Left renal pelvis (tissue), 4 donors: Measurements from ENCODE around the gene ADORA2A. TPM values are rescaled to one million over a fixed set of nuclear protein-coding genes. Genes with fewer than 3 reads are reported as not detected.

Source experiments
- DNase-seq, 4 donors: peaks; one replicate each; pipeline ENCODE4 v3.0.0-alpha.2; 2013; ENCODE audit warnings: low read depth in 4 of 4, low spot score in 3 of 4
- polyA plus RNA-seq, 4 donors: library from polyadenylated mRNA; unstranded; fragments of 120-200 nt; gene quantifications; one replicate each; pipeline ENCODE4 v1.2.1, GENCODE V29; 2013; ENCODE audit not compliant: insufficient read length in 4 of 4

The ADORA2A gene
- 10 to 100 TPM in 1 of 4 donors, 1 to 10 TPM in 3; 5.1 to 11.9 (median 5.9) TPM for polyA plus RNA-seq

DNA sequence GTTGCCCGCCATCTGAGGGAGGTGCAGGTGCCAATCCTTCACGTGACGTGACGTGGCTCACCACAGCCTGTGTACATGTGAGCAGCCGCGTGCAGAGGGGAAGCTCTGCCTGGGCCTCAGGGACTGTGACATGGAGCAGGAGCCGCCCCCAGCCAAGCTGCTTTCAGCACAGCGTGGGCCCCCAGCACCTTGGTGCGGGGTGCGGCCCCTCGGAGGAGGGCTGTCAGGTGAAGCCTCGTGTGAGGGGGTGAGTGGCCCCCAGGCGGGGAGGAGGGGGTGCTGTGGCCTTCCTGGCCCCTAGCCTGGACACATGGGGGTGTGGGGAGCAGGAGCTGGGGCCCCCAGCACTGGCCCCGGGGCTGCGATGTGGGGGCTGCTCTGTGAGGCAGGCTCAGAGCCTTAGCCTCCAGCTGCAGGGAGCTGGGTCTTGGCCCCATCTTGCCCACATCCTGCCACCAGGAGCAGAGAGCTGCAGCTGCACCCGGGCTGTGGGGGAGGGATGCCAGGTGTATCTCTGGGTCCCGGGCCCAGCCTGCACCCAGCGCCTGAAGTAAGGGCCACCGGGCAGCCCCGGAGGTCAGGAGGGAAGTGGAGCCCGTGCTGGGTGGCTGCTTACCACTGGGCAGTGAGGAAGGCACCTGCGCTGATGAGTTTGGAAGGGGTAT, at the start of gene ADORA2A:
Gene ADORA2A, plus strand, starts transcription at position 100 of the 665 bp plus-strand sequence. CDS start 5,806 bp downstream, outside the sequence.
- no peak for DNase-seq

DNA sequence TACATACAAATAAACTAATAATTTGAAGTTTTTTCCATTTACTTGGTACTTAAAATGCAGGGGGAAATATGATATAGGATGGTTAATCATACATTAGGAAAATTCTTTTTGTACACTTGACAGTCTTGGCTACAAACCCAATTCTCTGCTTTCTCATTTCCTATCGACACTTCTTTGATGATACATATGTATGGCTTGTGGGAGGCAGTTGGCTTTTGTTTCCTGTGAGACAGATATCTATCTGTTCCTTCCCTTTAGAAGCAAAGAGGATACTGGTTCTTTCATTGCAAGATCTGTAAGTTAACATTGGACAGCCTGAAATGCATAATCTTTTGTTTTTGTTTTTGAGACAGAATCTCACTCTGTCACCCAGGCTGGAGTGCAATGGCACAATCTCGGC, 47.9 kb upstream of the ADORA2A start:
- no peak for DNase-seq

DNA sequence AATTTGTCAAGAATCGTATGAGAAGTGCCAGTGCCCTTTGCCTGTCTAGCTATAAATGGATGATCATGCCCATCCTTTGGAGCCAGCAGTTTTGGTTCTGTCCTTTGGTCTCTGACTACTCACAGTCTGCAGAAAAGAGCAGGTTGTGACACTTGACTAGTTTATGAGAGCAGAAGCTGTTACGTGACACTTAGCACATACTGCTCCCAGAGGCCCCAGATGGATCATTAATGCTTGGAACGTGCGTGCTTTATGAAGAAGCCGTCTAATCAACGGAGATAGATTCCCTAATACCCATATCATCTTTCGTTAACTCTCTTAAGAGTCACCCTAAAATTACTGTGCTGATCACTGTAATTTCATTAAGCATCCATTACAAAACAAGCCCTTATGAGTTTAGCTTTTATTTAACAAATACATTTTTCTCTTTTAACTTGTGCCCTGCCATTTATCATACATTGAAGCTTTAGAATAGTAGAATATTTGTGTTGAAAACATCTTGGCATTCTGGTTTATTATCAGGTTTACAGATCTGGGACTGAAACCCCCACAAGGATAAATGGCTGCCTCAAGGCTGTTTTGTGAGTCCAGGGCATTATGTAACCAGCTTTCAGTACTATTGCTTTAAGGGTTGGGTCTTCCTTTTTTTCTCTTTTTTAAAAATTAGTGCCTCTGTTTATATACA, 47.0 kb upstream of the ADORA2A start:
- DNase-seq, result no peak

DNA sequence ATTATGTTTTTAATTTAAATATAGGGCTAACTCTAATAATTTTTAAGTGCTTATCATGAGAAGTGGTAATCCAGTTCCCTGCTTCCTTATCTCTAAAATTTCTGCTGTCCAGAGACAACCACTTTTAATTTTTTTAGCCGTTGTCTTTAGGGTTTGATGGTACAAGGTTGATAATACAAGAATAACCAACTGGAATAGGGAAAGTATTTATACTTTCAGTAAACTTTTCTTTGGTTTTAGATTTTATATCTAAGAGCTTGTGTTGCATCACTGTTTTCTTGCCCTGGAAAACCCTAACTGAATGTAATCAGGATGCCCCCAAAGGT, 46.5 kb upstream of the ADORA2A start:
- DNase-seq, result no peak

- no peak for DNase-seq
Measured at GRCh38 chr22:24383061-24383460, 44.3 kb upstream of the ADORA2A start.

GRCh38 chr22:24384131-24384530, 43.3 kb upstream of the ADORA2A start:
- no peak for DNase-seq

DNA sequence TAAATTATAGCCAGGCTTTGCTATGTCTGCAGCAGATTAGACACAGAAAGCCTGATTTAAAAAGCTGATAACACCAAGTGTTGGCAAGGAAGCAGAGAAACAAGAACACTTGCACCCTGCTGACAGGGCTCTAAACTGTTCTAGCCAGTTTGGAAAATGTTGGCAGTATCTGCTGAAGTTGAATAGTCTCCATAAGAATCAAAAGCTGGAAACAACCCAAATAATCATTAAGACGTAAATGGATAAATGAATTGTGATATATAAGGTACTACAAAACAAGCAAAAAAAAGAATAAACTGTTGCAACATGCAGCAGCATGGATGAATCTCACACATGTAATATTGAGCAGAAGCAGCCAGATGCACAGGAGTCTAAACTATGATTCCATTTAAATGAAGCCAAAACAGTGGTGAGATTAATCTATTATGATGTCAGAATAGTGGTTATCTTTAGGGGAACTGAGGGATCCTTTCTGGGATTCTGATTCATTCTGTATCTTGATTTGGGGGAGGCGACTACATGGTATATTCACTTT, 40.4 kb upstream of the ADORA2A start:
- DNase-seq, result no peak

DNA sequence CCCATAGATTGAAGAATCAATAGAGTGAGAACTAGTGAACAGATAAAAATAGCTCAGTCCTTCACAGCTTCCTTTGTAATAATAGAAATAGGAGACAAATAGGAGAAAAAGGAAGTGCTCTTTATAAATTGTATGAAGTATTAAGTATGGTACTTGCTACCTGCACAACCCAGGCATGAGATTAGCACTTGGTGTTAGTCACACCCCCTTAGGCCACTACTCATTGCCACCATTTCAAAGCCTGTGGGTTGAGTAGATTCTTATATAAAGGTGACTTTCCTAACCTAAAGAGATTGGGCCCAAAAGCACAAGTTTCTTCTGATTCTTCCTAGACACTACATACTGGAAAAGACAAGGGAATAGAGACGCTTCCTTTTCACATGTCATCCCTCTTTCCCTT, 37.7 kb upstream of the ADORA2A start:
- no peak for DNase-seq

DNA sequence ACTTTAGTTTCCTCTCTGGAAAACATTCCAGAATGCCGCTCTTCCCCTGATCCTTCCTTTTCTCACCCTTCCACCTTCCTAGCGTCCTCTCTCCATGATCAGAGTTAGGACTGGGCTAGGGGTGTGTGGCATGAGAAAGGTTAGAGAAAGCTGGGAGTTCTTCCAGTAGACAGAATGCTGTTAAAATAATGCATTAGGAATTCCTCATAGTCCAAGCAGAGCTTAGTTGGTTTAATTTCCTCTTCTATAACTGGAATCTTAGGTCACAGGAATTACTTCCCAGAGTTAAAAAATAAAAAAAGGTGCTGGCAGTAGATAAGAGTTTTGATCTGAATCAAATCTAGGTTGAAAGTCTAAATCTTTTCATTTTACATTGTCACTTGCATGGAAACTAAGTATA, 37.2 kb upstream of the ADORA2A start:
- no peak for DNase-seq

GRCh38 chr22:24390576-24390975, 36.8 kb upstream of the ADORA2A start:
- no peak for DNase-seq

DNA sequence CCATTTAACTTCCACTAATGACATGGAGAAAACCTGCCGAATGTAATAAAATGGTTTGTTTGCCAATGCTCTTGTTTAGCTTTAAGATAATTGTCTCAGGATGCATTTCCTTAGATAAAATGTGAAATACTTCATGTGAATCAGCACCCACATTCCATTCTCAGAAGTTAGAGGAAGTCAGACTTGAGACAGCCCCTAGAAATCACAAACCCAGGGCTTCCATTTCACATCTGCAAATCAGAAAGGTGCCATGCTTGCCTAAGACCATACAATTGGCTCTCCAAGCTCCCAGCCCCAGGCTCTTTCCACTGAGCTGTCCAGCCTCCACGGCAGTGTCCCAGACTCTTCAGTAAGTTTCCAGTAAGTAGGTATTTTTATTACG, 35.6 kb upstream of the ADORA2A start:
- no peak for DNase-seq

DNA sequence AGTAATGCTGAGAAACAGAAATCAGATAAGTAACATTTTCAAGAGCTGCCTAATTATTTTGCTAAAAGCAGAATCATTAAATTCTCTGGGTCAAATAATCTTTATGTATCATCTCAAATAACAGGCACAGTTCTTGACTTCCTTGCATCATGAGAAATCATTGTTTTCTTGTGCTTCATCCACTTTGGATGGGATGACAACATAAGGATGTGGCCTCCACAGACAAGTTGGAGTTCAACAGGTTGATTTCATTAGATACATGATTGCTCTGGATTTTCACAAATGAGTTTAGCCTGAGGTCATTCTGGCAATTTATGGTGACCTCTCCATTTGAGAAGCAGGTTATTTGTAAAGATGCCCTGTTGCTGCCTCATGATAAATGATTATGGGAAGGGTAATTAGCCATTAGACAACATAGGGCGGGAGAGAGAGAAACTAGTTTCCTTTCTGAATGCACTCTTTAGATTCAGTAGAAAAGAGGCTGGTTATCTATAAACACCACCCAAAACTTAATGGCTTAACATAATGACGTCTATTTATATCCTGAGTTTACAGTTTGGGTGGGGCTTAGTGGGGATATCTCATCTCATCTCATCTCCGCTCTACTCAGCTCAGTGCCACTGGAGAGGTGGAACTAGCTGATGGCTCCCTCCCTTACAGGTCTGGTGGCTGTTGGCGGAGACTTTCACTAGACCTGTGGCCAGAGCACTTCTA, 35.0 kb upstream of the ADORA2A start:
- no peak for DNase-seq

GRCh38 chr22:24393012-24393559, 34.3 kb upstream of the ADORA2A start:
- no peak for DNase-seq

DNA sequence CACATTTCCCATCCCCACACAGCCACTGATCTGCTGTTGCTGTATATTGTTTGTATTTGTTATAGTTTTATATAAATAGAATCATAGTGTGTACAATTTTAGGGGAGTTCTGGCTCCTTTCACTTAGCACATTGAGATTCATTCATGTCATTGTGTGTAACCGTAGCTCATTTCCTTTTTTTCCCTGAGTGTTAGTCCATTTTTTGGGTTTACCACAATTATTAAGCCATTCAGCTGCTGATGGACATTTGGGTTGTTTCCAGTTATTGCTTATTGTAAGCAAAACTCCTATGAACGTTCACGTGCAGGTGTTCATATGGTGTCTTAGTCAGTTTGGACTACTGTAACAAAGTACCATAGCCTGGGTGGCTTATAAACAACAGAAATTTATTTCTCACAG, 33.6 kb upstream of the ADORA2A start:
- DNase-seq, result no peak

DNA sequence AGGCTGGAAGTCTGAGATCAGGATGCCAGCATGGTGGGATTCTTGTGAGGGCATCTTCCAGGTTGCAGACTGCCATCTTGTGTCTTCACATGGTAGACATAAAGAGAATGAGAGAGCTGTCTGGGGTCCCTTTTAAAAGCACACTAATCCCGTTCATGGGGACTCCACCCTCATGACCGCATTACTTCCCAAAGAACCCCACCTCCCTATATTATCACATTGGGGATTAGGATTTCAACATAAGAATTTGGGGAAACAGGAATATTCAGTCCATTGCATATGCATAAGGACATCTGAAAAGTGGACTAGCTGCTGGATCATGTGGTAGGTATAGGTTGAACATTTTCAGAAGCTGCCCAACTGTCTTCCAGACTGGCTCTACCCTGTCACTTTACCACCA, 33.1 kb upstream of the ADORA2A start:
- DNase-seq, result no peak

GRCh38 chr22:24398409-24398808, 29.0 kb upstream of the ADORA2A start:
- no peak for DNase-seq

- no peak for DNase-seq
Measured at GRCh38 chr22:24400034-24400725, 27.2 kb upstream of the ADORA2A start.

DNA sequence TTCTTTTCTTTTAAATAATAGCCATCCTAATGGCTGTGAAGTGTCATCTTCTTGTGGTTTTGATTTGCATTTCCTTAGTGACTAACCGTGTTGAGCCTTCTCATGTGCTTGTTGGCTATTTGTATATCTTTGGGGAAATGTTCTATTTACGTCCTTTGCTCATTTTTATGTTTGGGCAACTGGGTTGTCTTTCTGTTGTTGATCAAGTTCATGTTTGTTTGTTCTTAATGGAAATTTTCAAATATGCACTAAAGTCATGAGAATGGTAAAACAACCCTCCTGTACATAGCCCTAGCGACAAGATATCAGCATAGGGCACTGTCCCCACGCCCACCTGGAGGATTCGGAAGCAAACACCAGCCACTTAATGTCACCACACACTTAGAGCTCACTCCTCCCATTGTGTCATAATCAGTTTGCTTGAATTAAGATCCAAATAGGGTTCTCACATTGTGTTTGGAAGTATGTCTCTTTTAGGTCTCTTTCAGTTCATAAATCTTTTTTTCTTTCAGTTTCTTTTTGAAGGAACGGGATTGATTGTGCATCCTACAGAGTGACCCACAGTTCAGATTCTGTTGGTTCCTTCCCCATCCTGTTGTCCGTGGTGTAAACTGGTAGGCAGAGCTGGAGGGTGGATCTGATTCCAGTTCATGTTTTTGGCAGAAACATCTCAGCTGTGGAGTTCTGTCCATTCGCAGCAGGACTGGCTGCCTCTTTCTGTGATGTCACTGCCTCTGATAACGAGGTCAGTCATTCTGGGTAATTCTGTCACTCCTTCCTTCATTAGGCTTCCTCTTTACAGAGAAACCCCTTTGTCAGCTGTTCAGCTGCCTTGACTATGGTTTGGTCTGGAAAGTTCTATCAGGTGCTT, 26.4 kb upstream of the ADORA2A start:
- no peak for DNase-seq

DNA sequence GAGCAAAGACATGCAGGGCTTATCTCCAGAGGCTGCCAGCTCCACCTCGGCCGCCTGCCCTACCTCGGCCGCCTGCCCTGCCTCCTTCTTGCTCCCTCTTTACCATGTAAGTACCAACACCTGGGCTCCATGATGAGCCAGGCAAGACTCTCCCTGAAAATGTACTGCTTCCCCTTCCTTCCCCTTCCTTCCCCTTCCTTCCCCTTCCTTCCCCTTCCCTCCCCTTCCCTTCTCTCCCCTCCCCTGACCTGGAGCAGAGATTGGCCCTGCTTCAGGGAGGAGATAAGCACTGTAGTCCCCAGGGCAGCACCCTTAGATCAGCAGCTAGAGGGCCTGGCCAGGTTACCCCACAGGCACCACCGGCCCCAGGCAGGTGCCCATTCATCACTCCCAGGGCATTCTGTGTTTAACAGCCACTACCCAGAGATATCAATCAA, 25.4 kb upstream of the ADORA2A start:
- no peak for DNase-seq
